Gastroesophageal sphincter (tissue), 4 donors: ENCODE results near the gene ABHD10. TPM values are rescaled to one million over a fixed set of nuclear protein-coding genes. Genes with fewer than 3 reads are reported as not detected.

Experiments used
- ATAC-seq: fragments of 150-250 bp; one replicate; pipeline ENCODE4 v1.9.1; 2016; ENCODE audit warnings: mild to moderate bottlenecking, moderate library complexity
- H3K27ac ChIP-seq, 4 donors: fragments of 200-600 bp; sonication (generic) in 3 of 4; 1 replicate in 3 of 4; 2 replicates in 1 of 4; pipeline ENCODE4 v1.5.1; 2016 to 2019
- H3K27me3 ChIP-seq: fragments of 200-600 bp; sonication (generic); one replicate; pipeline ENCODE4 v1.5.1; 2019
- H3K36me3 ChIP-seq, 2 donors: fragments of 200-600 bp; sonication (generic); one replicate each; pipeline ENCODE4 v1.5.1; 2019; ENCODE audit warnings: control low read depth in 1 of 2
- H3K4me1 ChIP-seq, 3 donors: fragments of 200-600 bp; sonication (generic); 1 replicate in 2 of 3; 2 replicates in 1 of 3; pipeline ENCODE4 v1.5.1; 2016 to 2019; ENCODE audit warnings: control low read depth in 2 of 3
- H3K4me3 ChIP-seq, 2 donors: fragments of 200-600 bp; sonication (generic); one replicate each; pipeline ENCODE4 v1.5.1; 2019; ENCODE audit warnings: mild to moderate bottlenecking in 1 of 2, moderate library complexity in 1 of 2
- H3K9me3 ChIP-seq, 3 donors: fragments of 200-600 bp; sonication (generic); one replicate each; pipeline ENCODE4 v1.5.1; 2017 to 2019; ENCODE audit warnings: control low read depth in 2 of 3
- EP300 ChIP-seq: sonication (generic); formaldehyde crosslinking; IDR thresholded peaks from one replicate; pipeline ENCODE4 v1.6.1; 2017; ENCODE audit warnings: antibody characterized with exemption, mild to moderate bottlenecking
- POLR2A ChIP-seq, 2 donors: fragments of 450-650 bp; IDR thresholded peaks; one replicate each; pipeline ENCODE4 v1.6.1; 2017; ENCODE audit warnings: antibody characterized with exemption in 2 of 2, mild to moderate bottlenecking in 2 of 2, moderate library complexity in 1 of 2
- POLR2AphosphoS5 ChIP-seq: sonication (generic); formaldehyde crosslinking; IDR thresholded peaks from one replicate; pipeline ENCODE4 v1.6.1; 2017; ENCODE audit warnings: antibody characterized with exemption
- WGBS, 2 donors: methylation state at CpG; one replicate each; pipeline ENCODE4 v1.1.5; 2018; ENCODE audit warnings: low coverage in 1 of 2; 5-methylcytosine and 5-hydroxymethylcytosine counted together
- total RNA-seq, 4 donors: library from RNA; depleted of rRNA; stranded (reverse); fragments of >200 nt; gene quantifications; one replicate each; pipeline ENCODE4 v1.1.0, GENCODE V29; 2016
- TF ChIP-seq, protein P1 (sequence below), 4 experiments: fragments of 200-600 bp in 2 of 4; fragments of 450-650 bp in 2 of 4; sonication (generic) in 1 of 4; IDR thresholded peaks; one replicate each; pipeline ENCODE4 v1.5.1; 2017 to 2019; ENCODE audit warnings: antibody characterized with exemption in 4 of 4, mild to moderate bottlenecking in 2 of 4, moderate library complexity in 2 of 4

Gene ABHD10
- total RNA-seq, 4 donors from 2014 or later, result 10.6 to 22.4 (median 17.1) TPM

DNA sequence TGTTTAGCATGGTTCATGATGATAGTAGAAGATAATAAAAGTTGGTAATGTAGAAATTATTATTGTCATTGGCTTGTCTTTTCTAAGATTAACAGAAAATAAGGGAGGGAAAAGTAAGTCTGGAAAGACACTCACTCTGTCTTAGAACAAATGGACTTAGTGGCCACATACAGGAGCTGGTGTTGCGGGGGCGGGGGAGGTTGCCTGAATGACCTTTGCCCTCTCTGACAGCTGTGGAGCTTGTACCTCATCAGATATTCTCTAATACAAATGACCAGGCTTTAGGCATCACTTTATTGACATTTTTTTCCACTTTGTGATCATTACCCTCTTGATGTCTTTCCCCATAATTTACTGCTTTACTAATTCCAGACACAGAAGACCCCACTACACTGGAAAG lies 25.8 kb downstream of the ABHD10 start:
- no peak for ATAC-seq
- WGBS, 2 donors, result 84 to 94% methylated on average over 2 of the region's 2 CpGs
- H3K4me3 ChIP-seq, result no peak overlapping the region
- no peak for TF ChIP-seq POLR2A (IDR thresholded peaks at IDR 0.05)
- TF ChIP-seq EP300, result no peak
- TF ChIP-seq, protein P1, sequence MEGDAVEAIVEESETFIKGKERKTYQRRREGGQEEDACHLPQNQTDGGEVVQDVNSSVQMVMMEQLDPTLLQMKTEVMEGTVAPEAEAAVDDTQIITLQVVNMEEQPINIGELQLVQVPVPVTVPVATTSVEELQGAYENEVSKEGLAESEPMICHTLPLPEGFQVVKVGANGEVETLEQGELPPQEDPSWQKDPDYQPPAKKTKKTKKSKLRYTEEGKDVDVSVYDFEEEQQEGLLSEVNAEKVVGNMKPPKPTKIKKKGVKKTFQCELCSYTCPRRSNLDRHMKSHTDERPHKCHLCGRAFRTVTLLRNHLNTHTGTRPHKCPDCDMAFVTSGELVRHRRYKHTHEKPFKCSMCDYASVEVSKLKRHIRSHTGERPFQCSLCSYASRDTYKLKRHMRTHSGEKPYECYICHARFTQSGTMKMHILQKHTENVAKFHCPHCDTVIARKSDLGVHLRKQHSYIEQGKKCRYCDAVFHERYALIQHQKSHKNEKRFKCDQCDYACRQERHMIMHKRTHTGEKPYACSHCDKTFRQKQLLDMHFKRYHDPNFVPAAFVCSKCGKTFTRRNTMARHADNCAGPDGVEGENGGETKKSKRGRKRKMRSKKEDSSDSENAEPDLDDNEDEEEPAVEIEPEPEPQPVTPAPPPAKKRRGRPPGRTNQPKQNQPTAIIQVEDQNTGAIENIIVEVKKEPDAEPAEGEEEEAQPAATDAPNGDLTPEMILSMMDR (IDR thresholded peaks at IDR 0.05), result no peak
- TF ChIP-seq POLR2AphosphoS5, result no peak
- H3K36me3 ChIP-seq, result no peaks in the 10 kb centered on the region
- H3K4me1 ChIP-seq, result peaks cover 0 to 1% (median 0%) of the 10 kb centered on the region in 3 donors
- H3K27me3 ChIP-seq, result peaks cover 7% of the 10 kb centered on the region
- H3K9me3 ChIP-seq, result no peaks in the 10 kb centered on the region
- H3K27ac ChIP-seq, result no peak overlapping the region

DNA sequence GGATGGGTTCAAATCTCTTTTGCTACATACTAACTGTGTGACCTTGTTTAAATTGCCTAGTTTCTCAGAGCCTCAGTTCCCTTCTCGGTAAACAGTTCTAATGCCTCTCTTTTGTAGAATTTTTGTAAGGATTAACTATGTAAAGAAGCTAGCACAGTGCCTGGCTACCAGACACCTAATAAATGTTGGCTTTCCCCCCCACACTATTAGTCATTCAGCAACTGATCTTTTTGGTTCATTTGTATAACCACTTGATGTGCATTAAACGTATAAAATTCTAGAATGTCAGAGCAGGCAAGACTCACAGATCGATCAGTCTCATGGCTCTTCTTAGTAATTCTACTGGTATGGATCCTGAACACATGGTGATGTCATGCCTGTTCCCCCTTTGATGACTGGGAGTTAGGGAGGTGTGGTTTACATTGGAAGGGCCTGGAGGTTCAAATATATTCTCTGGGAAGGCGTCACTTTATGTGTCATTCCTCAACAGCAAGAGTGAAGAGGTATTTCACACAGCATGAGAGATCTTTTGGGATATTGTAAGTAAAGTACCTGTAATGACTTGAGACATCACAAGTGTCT lies 26.4 kb downstream of the ABHD10 start:
- H3K4me1 ChIP-seq, result no peaks in the 10 kb centered on the region
- no peaks in the 10 kb centered on the region for H3K36me3 ChIP-seq
- H3K27me3 ChIP-seq, result peaks cover 5% of the 10 kb centered on the region
- H3K9me3 ChIP-seq, result no peaks in the 10 kb centered on the region
- no peak overlapping the region for H3K27ac ChIP-seq
- WGBS, 2 donors, result 71 to 74% methylated on average over 2 to 4 of the region's 4 CpGs
- no peak for ATAC-seq
- no peak overlapping the region for H3K4me3 ChIP-seq
- TF ChIP-seq, protein P1 (IDR thresholded peaks at IDR 0.05), result no peak
- no peak for TF ChIP-seq POLR2AphosphoS5

- Histone ChIP-seq H3K4me1 (no peaks in the 10 kb centered on the region), H3K27me3 (no peaks in the 10 kb centered on the region), H3K27ac (no peak overlapping the region), H3K4me3 (no peak overlapping the region), H3K9me3 (no peaks in the 10 kb centered on the region), H3K36me3 (no peaks in the 10 kb centered on the region)
- 7 to 17% methylated on average over 1 of the region's 1 CpG for WGBS, 2 donors
- TF ChIP-seq EP300 (no peak), POLR2AphosphoS5 (no peak), POLR2A (IDR thresholded peaks at IDR 0.05) (no peak)
- TF ChIP-seq, protein P1 (IDR thresholded peaks at IDR 0.05), result no peak
- ATAC-seq, result peak; percentile 42
Observed at GRCh38 chr3:112007633-112008032, 28.8 kb downstream of the ABHD10 start.

GRCh38 chr3:112009670-112010069 lies 30.8 kb downstream of the ABHD10 start:
- Histone ChIP-seq H3K4me1 (peaks cover 0 to 10% (median 0%) of the 10 kb centered on the region in 3 donors), H3K27ac (no peak overlapping the region), H3K9me3 (no peaks in the 10 kb centered on the region), H3K4me3 (no peak overlapping the region), H3K36me3 (no peaks in the 10 kb centered on the region), H3K27me3 (no peaks in the 10 kb centered on the region)
- TF ChIP-seq, protein P1 (IDR thresholded peaks at IDR 0.05), result no peak
- no peak for TF ChIP-seq EP300
- no peak for TF ChIP-seq POLR2AphosphoS5
- no peak for TF ChIP-seq POLR2A (IDR thresholded peaks at IDR 0.05)
- 85 to 96% methylated on average over 2 of the region's 2 CpGs for WGBS, 2 donors
- ATAC-seq, result no peak

GRCh38 chr3:112010636-112011035 lies 31.8 kb downstream of the ABHD10 start:
- TF ChIP-seq POLR2A (IDR thresholded peaks at IDR 0.05) (no peak), EP300 (no peak), POLR2AphosphoS5 (no peak)
- TF ChIP-seq, protein P1 (IDR thresholded peaks at IDR 0.05), result no peak
- ATAC-seq, result no peak
- 54 to 55% methylated on average over 2 to 3 of the region's 3 CpGs for WGBS, 2 donors
- no peak overlapping the region for H3K4me3 ChIP-seq
- no peaks in the 10 kb centered on the region for H3K27me3 ChIP-seq
- H3K27ac ChIP-seq, result no peak overlapping the region
- H3K4me1 ChIP-seq, result peaks cover 0 to 10% (median 0%) of the 10 kb centered on the region in 3 donors
- no peaks in the 10 kb centered on the region for H3K36me3 ChIP-seq
- H3K9me3 ChIP-seq, result no peaks in the 10 kb centered on the region
